ENCODE results near the gene EMP3. TPM values are rescaled to one million over a fixed set of nuclear protein-coding genes. Genes with fewer than 3 reads are reported as not detected.

Gene EMP3
- total and polyA plus RNA-seq, 9 of the 15 experiments (the other 6 are each of a cell fraction or from before 2014, with no cell fraction given) = 123 to 386 (median 296) TPM

DNA sequence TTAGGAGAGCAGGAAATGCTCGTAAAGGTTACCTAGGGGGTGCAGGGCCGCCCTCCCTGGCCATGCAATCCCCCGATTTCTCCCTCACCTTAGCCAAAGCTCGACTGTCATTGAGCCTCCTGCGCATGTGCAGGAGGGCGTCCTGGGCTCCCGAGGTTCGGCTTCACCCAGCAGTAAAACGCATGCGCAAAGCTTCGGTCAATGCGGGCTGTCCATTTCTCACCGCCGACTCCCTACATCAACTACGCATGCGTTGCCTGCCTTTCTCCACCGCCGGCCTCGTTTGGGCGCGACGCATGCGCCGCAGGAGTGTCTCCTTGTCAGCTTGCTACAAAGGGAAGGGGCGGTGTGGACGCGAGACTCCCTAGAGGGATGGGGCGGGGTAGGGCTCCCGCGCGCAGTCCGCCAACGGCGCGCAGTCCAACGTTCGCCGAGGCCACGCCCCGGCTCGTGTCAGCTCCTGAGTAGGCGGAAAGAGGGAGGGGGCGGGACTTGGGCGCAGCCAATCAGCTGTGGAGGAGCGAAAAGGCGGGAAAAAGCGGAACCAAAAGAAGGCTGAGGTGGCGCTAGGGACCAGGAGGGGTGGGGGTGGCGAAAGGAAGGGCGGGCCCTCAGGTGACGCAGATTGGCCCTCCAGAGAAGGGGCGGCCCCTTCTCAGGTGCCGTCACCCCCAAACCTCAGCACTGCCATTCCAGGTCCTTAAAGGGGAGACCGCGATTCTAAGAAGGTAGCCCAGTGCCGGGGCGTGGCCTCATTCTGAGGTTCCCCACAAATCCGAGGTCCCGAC is 38.7 kb downstream of the EMP3 start, which contains the start of the genes SYNGR4 and TMEM143 (continued):
- TF ChIP-seq, protein P1, sequence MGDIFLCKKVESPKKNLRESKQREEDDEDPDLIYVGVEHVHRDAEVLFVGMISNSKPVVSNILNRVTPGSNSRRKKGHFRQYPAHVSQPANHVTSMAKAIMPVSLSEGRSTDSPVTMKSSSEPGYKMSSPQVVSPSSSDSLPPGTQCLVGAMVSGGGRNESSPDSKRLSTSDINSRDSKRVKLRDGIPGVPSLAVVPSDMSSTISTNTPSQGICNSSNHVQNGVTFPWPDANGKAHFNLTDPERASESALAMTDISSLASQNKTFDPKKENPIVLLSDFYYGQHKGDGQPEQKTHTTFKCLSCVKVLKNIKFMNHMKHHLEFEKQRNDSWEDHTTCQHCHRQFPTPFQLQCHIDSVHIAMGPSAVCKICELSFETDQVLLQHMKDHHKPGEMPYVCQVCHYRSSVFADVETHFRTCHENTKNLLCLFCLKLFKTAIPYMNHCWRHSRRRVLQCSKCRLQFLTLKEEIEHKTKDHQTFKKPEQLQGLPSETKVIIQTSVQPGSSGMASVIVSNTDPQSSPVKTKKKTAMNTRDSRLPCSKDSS (IDR thresholded peaks at IDR 0.05; ENCODE audit: low read depth, partially characterized antibody) = no peak
- TF ChIP-seq RFX1 (IDR thresholded peaks at IDR 0.05) (no peak), ZNF584 (CRISPR knock-in tag; IDR thresholded peaks at IDR 0.05; ENCODE audit: low read depth) (no peak), ZFX (CRISPR knock-in tag; IDR thresholded peaks at IDR 0.05) (no peak), KLF13 (tag; IDR thresholded peaks at IDR 0.05; ENCODE audit: borderline replicate concordance, low read depth) (no peak), ZNF436 (CRISPR knock-in tag; IDR thresholded peaks at IDR 0.05) (no peak), EWSR1 (IDR thresholded peaks at IDR 0.05; ENCODE audit: borderline replicate concordance, low read depth, partially characterized antibody) (no peak), TGIF2 (CRISPR knock-in tag; IDR thresholded peaks at IDR 0.05) (no peak), SRSF3 (IDR thresholded peaks at IDR 0.05; ENCODE audit: insufficient read depth, low read length) (0 out of 2 replicates have a peak, but pooled peaks have one; percentile 6), BDP1 (IDR thresholded peaks at IDR 0.05; ENCODE audit: insufficient read depth, insufficient read length) (no peak), PHF20 (IDR thresholded peaks at IDR 0.05; ENCODE audit: partially characterized antibody) (peak; percentile 43), CEBPG (CRISPR knock-in tag; IDR thresholded peaks at IDR 0.05) (no peak), CEBPG (tag; conservative IDR thresholded peaks at IDR 0.05 in 1 of 2, IDR thresholded peaks at IDR 0.05 in 1 of 2) (no peak), ZNF583 (CRISPR knock-in tag; IDR thresholded peaks at IDR 0.05) (peak; percentile 54; the same call in 1 of the 2 replicates)
- TF ChIP-seq, protein P2, sequence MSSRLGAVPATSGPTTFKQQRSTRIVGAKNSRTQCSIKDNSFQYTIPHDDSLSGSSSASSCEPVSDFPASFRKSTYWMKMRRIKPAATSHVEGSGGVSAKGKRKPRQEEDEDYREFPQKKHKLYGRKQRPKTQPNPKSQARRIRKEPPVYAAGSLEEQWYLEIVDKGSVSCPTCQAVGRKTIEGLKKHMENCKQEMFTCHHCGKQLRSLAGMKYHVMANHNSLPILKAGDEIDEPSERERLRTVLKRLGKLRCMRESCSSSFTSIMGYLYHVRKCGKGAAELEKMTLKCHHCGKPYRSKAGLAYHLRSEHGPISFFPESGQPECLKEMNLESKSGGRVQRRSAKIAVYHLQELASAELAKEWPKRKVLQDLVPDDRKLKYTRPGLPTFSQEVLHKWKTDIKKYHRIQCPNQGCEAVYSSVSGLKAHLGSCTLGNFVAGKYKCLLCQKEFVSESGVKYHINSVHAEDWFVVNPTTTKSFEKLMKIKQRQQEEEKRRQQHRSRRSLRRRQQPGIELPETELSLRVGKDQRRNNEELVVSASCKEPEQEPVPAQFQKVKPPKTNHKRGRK (tag; IDR thresholded peaks at IDR 0.05) = no peak
- TF ChIP-seq, protein P3, sequence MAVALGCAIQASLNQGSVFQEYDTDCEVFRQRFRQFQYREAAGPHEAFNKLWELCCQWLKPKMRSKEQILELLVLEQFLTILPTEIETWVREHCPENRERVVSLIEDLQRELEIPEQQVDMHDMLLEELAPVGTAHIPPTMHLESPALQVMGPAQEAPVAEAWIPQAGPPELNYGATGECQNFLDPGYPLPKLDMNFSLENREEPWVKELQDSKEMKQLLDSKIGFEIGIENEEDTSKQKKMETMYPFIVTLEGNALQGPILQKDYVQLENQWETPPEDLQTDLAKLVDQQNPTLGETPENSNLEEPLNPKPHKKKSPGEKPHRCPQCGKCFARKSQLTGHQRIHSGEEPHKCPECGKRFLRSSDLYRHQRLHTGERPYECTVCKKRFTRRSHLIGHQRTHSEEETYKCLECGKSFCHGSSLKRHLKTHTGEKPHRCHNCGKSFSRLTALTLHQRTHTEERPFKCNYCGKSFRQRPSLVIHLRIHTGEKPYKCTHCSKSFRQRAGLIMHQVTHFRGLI (CRISPR knock-in tag; IDR thresholded peaks at IDR 0.05) = no peak
- TF ChIP-seq, protein P4, sequence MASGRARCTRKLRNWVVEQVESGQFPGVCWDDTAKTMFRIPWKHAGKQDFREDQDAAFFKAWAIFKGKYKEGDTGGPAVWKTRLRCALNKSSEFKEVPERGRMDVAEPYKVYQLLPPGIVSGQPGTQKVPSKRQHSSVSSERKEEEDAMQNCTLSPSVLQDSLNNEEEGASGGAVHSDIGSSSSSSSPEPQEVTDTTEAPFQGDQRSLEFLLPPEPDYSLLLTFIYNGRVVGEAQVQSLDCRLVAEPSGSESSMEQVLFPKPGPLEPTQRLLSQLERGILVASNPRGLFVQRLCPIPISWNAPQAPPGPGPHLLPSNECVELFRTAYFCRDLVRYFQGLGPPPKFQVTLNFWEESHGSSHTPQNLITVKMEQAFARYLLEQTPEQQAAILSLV (tag; IDR thresholded peaks at IDR 0.05) = no peak
- TF ChIP-seq, protein P5, sequence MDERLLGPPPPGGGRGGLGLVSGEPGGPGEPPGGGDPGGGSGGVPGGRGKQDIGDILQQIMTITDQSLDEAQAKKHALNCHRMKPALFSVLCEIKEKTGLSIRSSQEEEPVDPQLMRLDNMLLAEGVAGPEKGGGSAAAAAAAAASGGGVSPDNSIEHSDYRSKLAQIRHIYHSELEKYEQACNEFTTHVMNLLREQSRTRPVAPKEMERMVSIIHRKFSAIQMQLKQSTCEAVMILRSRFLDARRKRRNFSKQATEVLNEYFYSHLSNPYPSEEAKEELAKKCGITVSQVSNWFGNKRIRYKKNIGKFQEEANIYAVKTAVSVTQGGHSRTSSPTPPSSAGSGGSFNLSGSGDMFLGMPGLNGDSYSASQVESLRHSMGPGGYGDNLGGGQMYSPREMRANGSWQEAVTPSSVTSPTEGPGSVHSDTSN (CRISPR knock-in tag; IDR thresholded peaks at IDR 0.05; ENCODE audit: low read depth) = no peak
- TF ChIP-seq, protein P5 (tag; conservative IDR thresholded peaks at IDR 0.05; ENCODE audit: low read depth) = no peak

Measured in K562 (cell line).